GM20431 (cell line): ENCODE measurements around the gene PLCB2.

Source experiments
- in situ Hi-C: fragments of 300-500 bp; cut with MseI, MboI; formaldehyde crosslinking; loops from one replicate; pipeline ENCODE4 v1.15.0; 2020; ENCODE audit warnings: low sequenced_read_pairs; ENCODE audit not compliant: unreplicated experiment

Gene PLCB2

DNA sequence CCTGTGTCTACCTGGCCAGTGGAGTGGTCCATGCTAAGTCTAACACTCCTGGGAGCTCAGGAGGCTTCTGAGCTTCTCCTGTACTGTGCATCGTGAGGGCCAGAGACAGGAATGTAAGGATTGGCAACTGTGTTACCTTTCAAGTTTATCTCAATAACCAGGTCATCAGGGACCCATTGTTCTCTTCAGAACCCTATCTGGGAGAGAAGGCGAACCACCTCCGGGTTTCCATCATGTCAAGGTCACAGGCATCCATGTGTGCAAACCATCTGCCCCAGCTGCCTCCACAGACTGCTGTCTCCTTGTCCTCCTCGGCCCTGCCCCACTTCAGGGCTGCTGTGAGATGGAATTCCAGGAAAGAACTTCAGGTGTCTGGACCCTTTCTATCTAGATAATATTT lies 30.8 kb downstream of the PLCB2 start:
- in situ Hi-C loops: no loop called here

DNA sequence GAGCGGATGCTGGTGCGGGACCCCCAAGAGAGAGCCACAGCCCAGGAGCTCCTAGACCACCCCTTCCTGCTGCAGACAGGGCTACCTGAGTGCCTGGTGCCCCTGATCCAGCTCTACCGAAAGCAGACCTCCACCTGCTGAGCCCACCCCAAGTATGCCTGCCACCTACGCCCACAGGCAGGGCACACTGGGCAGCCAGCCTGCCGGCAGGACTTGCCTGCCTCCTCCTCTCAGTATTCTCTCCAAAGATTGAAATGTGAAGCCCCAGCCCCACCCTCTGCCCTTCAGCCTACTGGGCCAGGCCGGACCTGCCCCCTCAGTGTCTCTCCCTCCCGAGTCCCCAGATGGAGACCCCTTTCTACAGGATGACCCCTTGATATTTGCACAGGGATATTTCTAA lies 31.8 kb downstream of the PLCB2 start:
- in situ Hi-C loops: no loop called here

DNA sequence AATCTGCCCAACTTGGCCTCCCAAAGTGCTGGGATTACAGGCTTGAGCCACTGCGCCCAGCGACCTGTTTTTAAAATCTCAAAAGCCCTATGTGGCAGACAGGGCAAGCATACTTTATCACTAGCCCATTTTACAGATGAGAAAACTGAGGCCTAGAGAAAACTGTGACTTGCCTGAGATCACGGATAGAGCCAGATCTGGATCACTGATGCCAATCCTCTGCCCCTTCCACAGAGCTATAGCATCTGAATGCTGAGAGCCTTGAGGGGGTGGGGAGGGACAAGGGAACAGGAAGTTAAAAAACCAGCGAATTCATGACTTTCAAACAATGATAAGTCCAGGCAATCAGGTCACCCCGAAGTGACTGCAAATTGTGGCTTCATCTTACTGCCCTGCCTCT lies 32.2 kb downstream of the PLCB2 start:
- in situ Hi-C loops: no loop called here

DNA sequence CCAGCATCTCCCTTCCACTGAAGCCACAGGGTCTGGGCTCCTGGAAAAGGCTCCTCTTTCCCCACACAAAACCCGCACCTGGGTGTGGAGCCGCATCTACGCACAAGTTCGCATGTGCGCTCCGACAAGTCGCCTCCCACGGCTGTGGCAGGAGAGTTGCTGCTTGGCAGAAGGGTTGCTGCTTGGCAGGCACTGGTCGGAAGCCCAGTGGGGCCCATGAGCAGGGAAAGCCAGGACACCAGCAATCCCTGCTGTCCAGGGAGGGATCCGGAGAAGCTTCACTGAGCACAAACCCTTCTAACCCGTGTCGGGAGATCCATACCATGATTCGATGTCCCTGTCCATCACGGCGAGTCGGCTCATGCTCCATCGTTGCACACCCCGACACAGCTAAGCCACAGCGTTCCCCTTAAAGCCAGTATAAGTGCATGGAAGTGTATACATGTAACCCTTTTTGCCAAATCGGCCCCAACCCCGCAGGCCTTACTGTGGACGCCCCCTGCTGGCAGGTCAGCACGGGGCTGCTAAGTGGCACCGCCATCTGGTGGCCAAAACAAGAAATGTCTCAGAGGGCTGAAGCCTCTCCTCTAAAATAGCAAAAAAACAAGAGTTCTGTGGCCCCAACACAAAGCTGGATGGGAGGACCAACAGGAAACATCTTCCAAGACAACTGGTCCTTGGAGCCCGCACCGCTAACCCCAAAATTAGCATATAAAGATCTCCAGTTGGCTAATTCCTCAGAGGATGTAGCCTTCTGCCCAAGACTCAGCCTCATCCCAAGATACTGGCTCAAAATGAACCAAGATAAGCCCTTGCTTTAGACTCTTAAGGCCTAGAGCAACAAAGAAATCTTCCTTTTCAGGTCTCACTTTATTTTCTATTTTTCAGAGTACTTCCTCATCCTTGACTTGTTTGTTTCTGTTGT lies 33.1 kb downstream of the PLCB2 start:
- in situ Hi-C loops: loop anchor here (25.0 kb wide), 1 partner anchor 237 kb away; the partner anchor contains the start of gene SRP14

DNA sequence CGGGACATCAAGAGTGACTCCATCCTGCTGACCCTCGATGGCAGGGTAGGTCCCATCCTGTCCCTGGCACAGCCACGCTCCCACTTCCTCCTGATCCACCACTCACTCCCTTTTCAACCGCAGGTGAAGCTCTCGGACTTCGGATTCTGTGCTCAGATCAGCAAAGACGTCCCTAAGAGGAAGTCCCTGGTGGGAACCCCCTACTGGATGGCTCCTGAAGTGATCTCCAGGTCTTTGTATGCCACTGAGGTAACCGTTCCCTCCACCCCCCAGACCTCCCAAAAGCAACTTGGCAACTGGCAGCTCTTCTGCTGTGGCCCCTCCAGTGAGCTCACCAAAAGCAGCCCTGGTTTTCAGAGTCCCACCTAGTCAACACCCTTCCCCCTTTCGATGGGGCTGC lies 34.3 kb downstream of the PLCB2 start:
- in situ Hi-C loops: loop anchor here (25.0 kb wide), 1 partner anchor 236 kb away; the partner anchor contains the start of gene SRP14

DNA sequence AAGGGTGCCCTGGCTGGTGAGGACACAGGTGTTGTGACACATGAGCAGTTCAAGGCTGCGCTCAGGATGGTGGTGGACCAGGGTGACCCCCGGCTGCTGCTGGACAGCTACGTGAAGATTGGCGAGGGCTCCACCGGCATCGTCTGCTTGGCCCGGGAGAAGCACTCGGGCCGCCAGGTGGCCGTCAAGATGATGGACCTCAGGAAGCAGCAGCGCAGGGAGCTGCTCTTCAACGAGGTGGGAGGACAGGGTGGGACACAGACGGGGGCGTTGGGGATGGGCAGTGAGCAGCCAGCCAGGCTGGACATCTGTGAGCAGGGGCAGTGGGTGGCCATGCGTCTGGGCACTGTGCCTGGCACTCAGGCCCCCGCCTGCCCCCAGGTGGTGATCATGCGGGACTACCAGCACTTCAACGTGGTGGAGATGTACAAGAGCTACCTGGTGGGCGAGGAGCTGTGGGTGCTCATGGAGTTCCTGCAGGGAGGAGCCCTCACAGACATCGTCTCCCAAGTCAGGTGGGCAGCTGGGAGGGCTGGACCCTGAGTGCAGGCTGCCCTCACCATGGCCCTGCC lies 35.2 kb downstream of the PLCB2 start:
- in situ Hi-C loops: loop anchor here (25.0 kb wide), 1 partner anchor 235 kb away; the partner anchor contains the start of gene SRP14

DNA sequence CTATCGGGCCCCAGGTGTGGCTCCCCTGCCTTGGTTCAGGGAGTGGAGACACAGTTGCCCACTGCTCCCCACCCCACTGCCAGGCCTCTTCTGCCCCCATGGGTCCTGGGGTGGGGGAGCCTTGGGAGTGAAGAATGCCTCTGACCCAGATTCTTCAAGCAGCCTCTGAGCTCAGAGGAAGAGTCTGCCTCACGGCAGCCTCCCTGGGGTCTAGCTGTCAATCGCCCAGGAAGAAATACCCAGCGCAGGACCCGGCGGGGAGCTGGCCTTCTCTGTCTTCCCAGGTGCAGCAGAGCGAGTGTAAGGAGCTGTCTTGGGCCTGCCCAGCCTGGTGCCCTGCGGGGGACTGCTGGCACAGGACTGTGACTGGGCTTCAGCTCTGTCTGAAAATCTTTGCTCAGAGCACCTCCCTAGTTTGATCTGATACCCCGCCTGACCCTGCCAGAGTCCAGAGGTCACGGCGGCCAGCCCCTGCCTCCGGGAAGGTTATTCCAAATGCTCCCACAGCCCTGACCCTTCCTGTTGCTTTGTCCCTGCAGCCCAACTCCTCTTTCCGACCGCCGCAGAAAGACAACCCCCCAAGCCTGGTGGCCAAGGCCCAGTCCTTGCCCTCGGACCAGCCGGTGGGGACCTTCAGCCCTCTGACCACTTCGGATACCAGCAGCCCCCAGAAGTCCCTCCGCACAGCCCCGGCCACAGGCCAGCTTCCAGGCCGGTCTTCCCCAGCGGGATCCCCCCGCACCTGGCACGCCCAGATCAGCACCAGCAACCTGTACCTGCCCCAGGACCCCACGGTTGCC lies 35.9 kb downstream of the PLCB2 start:
- in situ Hi-C loops: loop anchor here (25.0 kb wide), 1 partner anchor 235 kb away; the partner anchor contains the start of gene SRP14

DNA sequence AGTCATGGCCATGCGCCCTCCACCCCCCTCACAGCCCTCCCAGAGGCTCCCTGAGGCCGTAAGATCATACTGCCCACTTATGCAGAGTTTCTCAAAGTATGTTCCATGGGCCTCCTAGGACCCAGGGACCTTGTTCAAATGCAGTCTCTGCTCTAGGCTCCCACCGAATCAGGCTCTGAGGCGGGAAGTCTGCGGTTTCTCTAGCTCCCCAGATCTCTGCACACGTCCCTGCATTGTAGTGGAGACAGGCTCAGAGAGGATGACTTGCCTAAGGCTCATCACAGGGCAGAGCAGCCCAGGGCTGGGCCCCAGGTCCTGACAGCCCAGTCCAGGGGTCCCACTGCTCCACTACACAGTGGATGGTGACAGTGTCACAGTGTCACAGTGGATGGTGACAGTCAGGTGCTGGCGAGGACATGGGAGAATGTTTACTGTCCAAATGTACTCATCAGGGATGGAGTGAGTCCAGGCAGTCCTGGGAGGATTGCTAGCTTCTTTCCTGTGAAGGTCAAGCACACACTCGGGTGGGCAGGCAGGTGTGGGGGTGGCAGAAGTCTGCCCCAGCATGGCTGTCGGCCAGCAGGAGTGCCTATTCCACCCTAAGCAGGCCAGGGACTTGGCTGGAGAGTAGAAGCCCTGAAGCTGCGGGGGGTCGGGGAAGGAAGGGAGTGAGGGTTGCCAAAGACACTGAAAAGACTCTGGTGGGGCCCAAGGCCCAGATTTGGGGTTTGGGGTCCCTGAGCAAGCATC lies 37.3 kb downstream of the PLCB2 start:
- in situ Hi-C loops: loop anchor here (25.0 kb wide), 1 partner anchor 233 kb away; the partner anchor contains the start of gene SRP14

DNA sequence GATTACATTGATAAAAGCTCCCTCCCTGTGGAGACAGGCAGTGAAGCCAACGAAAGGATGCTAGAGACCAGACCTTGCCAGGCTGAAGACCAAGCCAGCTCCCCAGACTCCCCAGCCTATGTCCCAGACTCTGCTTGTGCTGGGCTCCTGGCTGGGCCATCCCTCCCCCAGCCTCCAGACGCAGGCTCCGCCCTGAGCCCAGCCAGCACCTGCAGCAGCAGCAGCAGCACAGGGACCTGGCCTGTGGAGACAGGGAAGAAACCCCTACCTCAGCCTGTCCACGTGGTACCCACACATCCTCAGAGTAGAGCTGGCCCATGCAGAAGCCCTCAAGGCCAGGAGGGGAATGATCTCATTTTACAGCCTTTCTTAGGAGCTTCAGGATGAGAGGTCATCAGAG lies 38.1 kb downstream of the PLCB2 start:
- in situ Hi-C loops: loop anchor here (25.0 kb wide), 1 partner anchor 232 kb away; the partner anchor contains the start of gene SRP14

DNA sequence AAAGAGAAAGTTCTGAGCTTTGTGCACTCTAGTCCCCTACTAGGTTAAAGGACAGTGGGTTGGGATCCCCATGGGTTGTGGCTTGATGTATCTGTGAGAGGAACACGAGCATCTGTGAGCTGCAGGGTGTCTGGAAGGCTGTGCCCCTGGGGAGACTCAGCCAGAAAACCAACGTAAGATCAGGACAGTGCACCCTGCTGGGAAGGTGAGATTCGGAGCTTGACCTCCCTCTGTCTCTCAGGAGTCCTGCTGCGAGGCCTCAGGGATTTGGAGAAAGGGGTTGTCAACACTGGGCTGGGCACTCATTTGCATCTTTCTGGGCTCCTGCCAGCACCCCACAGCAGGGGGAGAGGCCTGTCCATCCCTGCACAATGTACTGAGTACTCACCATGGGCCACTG lies 40.1 kb downstream of the PLCB2 start:
- in situ Hi-C loops: loop anchor here (25.0 kb wide), 1 partner anchor 230 kb away; the partner anchor contains the start of gene SRP14

DNA sequence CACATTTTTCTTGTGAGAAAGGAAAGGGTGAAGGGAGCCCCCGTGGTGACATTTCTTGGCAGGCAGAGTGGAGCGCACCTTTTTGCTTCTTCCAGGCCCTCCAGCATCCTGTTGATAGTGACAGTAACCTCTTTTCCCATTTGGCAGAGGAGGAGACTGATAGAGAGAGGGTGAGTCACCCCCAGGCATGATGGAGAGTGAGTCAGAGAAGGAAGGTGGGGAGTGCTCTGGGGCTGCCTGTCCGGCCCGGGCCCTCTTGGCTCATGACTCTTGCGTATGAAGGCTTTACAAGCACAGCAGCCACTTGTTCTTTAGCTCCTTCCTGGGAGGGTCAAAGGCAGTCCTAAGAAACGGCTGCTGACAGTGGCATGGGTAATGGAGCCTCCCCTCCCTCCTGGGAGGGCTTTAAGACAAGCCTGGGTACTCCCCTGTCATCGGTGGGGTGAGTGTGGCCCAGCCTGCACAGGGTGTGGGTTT lies 40.9 kb downstream of the PLCB2 start:
- in situ Hi-C loops: loop anchor here (25.0 kb wide), 1 partner anchor 230 kb away; the partner anchor contains the start of gene SRP14

DNA sequence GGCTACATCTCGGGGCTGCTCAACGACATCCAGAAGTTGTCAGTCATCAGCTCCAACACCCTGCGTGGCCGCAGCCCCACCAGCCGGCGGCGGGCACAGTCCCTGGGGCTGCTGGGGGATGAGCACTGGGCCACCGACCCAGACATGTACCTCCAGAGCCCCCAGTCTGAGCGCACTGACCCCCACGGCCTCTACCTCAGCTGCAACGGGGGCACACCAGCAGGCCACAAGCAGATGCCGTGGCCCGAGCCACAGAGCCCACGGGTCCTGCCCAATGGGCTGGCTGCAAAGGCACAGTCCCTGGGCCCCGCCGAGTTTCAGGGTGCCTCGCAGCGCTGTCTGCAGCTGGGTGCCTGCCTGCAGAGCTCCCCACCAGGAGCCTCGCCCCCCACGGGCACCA lies 41.9 kb downstream of the PLCB2 start:
- in situ Hi-C loops: loop anchor here (25.0 kb wide), 1 partner anchor 229 kb away; the partner anchor contains the start of gene SRP14

DNA sequence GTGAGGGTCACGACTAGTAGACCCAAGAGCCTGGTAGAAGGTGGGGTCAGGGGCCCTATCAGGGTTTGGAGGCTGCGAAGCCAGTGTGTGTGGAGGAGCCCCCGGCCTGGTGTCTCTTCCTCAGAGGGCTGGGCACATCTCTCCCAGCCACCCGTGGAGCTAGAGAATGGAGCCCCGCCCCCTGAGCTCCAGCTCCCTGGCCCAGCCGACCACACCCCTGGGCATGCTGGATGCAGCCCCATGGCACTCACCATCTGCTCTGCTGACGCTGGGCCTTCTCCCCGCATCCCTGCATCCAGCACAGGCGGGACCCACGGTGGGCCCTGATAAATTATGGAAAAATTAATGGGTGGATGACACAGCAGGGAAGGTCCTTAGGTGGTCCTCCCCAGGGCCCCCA lies 42.4 kb downstream of the PLCB2 start:
- in situ Hi-C loops: loop anchor here (25.0 kb wide), 1 partner anchor 228 kb away; the partner anchor contains the start of gene SRP14

DNA sequence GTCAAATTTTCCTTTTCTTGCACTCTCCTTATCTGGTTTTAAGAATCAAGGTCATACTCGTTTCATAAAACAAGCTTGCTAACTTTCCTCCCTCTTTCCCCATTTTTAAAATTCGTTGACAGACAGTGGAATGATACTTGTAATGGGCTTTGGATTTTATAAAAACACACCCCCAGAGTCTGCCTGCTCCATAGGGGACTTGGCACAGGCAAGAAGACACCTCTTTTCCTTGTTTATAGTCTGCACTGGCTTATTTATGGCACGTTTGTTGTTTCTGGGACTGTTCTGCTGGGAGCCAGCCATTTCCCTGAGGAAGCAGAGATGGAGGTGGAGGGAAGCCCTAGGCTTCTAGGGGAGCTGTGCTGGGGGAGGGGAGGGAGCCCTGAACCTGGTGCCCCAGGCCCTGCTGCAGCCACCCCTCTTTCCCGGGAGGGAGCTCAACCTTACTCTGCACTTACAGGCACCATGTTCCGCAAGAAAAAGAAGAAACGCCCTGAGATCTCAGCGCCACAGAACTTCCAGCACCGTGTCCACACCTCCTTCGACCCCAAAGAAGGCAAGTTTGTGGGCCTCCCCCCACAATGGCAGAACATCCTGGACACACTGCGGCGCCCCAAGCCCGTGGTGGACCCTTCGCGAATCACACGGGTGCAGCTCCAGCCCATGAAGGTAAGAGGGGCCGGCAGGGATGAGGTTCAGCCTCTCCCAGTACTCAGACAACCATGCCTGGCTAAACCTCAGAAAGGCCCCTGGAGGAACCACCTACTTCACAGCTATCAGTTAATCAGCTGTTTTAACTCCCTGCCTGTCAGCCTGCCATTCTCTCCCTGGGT lies 43.2 kb downstream of the PLCB2 start:
- in situ Hi-C loops: loop anchor here (25.0 kb wide), 1 partner anchor 227 kb away; the partner anchor contains the start of gene SRP14

DNA sequence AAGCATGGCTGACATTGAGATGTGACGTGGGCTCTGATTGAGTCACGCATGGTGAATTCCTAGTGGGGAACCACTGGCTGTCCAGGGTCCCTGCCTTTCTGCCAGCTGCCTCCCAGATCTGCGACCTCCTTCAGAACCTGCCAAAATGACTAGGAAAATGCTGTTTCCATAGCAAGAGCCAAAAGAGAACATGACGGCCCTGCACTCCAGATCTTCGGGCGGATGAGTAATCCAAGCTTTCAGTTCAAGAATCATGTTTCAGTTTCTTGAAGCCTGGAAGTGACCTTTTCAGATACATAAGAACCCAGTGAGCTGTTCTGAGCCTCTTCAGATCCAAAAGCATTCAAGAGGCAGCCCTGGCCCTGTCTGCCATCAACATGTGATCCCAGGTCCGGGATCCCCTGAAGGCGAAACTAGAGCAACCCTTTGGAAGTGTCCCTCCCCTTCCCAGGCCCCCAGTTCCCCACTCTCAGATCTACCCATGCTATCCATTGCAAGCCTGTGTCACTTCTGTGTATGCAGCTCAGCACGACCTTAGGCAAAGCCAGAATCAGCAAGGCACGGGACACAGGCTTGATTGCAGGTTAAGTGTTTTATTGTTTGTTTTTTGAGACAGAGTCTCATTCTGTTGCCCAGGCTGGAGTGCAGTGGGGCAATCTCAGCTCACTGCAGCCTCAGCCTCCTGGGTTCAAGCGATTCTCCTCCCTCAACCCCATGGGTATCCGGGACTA lies 44.5 kb downstream of the PLCB2 start:
- in situ Hi-C loops: loop anchor here (25.0 kb wide), 1 partner anchor 226 kb away; the partner anchor contains the start of gene SRP14

DNA sequence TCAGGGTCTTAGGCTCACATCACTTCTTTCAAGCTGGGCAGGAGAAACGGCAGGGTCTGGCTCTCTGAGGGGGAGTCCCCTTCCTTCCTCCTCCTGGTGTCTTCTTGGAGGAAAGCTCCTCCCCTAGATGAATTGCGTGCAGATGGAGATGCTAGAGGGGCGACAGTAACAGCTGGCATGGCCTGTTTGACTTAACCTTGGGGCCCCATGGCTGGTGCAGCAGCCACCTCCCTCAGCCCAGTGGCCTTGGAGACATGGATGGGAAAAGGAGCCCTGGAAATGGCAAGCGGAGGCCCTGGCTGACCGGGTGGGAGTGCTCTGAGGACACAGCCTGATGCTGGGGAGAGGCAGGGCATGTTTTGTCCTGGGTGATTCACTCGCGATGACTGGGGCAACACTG lies 48.7 kb downstream of the PLCB2 start:
- in situ Hi-C loops: loop anchor here (25.0 kb wide), 1 partner anchor 222 kb away; the partner anchor contains the start of gene SRP14

DNA sequence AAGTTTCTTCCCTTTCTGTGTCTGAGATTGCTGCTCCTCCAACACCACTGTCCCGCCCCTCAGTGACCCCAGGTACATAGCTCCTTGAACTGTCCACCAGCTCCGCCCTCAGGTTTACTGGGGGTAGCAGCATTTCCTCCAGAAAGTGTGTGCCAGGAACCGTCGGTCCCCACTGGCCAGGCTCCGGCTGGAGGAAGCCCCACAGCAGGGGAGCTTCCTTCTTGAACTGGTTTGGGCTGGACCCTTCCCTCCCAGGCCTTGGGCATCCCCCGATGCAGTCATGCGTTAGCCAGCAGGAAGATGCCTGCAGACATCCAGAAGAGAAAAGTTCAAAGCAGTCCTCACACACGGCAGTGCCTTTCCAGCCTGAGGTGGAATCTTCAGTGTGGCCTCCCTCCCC lies 49.2 kb downstream of the PLCB2 start:
- in situ Hi-C loops: loop anchor here (25.0 kb wide), 1 partner anchor 221 kb away; the partner anchor contains the start of gene SRP14
